PFSK-1 (cell line): ENCODE measurements around the gene MAPT.

ENCODE experiments used
- FOXP2 ChIP-seq: optimal IDR thresholded peaks from 2 replicates; pipeline ENCODE3; 2011; ENCODE audit warnings: borderline replicate concordance, control low read depth, inconsistent platforms; ENCODE audit not compliant: insufficient read depth; ENCODE audit errors: extremely low read length, extremely low read depth
- POLR2AphosphoS5 ChIP-seq: IDR thresholded peaks from 2 replicates; pipeline ENCODE4 v1.6.1; 2012; ENCODE audit warnings: low read depth, mild to moderate bottlenecking, control low read depth, low read length, moderate library complexity
- SIN3A ChIP-seq: IDR thresholded peaks from 2 replicates; pipeline ENCODE4 v1.6.1; 2012; ENCODE audit warnings: mild to moderate bottlenecking, low read length, moderate library complexity, borderline replicate concordance; ENCODE audit not compliant: insufficient read depth
- TAF1 ChIP-seq: IDR thresholded peaks from 2 replicates; pipeline ENCODE4 v1.6.1; 2012; ENCODE audit warnings: low read length, control low read depth, borderline replicate concordance; ENCODE audit not compliant: insufficient read depth
- TF ChIP-seq, protein P1 (sequence below), 2 experiments: IDR thresholded peaks; 2 replicates each; pipeline versions ENCODE4 v1.6.1 to v1.8.0; 2011 to 2012; ENCODE audit warnings: low read depth in 2 of 2, low read length in 2 of 2, control low read depth in 1 of 2, inconsistent platforms in 1 of 2, mild to moderate bottlenecking in 1 of 2, moderate library complexity in 1 of 2; ENCODE audit not compliant: insufficient read depth in 1 of 2

DNA sequence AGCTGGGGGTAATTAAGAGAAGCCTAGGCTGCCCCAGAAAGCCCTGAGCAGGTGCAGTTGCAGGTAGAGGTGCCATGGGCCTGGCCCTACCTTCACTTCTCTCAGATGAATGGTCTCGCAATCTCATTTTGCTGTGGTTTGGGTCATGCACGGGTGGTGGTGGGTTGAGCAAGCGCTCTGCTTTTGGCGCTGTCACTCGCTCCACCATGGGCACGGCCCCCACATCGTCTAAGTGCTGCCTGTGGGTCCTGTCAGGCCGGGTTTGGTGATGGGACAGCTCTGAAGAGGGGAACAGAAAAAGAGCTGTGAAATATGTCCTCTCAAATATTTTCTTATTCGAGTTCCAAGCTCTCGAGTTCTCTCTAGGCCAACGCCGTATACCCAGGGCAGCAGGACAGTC is 144.6 kb downstream of the MAPT start:
- TF ChIP-seq, protein P1, sequence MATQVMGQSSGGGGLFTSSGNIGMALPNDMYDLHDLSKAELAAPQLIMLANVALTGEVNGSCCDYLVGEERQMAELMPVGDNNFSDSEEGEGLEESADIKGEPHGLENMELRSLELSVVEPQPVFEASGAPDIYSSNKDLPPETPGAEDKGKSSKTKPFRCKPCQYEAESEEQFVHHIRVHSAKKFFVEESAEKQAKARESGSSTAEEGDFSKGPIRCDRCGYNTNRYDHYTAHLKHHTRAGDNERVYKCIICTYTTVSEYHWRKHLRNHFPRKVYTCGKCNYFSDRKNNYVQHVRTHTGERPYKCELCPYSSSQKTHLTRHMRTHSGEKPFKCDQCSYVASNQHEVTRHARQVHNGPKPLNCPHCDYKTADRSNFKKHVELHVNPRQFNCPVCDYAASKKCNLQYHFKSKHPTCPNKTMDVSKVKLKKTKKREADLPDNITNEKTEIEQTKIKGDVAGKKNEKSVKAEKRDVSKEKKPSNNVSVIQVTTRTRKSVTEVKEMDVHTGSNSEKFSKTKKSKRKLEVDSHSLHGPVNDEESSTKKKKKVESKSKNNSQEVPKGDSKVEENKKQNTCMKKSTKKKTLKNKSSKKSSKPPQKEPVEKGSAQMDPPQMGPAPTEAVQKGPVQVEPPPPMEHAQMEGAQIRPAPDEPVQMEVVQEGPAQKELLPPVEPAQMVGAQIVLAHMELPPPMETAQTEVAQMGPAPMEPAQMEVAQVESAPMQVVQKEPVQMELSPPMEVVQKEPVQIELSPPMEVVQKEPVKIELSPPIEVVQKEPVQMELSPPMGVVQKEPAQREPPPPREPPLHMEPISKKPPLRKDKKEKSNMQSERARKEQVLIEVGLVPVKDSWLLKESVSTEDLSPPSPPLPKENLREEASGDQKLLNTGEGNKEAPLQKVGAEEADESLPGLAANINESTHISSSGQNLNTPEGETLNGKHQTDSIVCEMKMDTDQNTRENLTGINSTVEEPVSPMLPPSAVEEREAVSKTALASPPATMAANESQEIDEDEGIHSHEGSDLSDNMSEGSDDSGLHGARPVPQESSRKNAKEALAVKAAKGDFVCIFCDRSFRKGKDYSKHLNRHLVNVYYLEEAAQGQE (IDR thresholded peaks at IDR 0.05; ENCODE audit: insufficient read depth in 1 of 2, low read depth in 2 of 2, low read length in 2 of 2) = no peak
- no peak for TF ChIP-seq TAF1
- TF ChIP-seq POLR2AphosphoS5 = 0 out of 2 replicates have a peak, but pooled peaks have one; percentile 25
- TF ChIP-seq SIN3A = no peak
- TF ChIP-seq FOXP2 = no peak
